Measurements from ENCODE around the gene KRTAP10-2.
"Not testable (repeated sequence)": the region's sequence is repeated elsewhere in the genome, so short reads cannot be mapped to it uniquely, and the experiment has no call there.

KRTAP10-2 gene

DNA sequence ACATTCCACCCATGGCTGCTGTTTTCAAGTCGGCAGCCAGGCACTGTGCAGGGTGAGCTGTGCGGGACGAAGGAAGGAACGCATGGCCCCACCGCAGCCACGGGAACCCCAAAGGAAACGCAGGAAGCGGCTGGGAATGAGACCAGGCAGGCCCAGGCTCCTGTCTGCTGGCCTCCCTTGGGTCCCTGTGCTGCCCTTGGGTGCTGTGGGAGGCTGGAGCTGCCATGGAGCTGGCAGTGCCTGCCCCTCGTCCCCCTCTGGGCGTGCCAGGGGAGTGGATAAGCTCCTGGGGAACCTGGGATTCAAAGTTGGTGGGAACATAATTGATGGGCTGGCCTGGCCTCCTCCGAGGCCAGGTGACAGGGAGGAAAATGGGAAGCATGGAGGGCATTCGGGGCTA, 17.0 kb upstream of the KRTAP10-2 start:
- DNase-seq, result no peak

DNA sequence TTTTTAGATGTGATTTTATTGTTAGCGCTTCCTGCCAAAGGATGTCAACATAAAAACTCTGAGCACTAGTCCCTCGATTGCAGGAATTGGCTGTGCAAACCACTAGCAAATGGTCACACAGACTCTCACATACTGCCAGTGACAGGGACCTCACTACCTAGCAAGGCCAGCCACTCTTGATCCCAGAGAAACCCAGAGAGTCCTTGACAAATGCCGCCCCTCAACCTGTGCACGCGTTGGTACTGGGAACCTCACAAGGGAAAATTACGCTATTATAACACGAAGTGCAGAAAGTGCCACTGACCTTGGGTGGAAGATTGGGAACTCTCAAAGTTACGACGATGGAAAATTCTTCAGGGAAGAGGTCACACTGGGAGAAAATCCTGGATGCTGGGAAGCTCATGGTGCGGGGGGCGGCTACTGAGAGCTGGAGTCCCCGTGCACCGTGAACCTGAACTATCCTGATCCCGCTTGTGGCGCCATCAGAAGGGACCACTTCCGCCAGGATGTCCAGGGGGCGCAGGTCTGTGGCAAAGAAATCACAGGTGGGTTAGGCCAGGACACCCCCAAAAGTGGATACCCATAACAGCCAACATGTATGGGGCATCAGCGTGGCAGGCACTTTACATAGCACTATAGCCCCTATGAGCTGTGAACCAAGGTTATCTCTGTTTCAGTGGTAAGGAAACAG, 16.3 kb upstream of the KRTAP10-2 start:
- no peak for DNase-seq

DNA sequence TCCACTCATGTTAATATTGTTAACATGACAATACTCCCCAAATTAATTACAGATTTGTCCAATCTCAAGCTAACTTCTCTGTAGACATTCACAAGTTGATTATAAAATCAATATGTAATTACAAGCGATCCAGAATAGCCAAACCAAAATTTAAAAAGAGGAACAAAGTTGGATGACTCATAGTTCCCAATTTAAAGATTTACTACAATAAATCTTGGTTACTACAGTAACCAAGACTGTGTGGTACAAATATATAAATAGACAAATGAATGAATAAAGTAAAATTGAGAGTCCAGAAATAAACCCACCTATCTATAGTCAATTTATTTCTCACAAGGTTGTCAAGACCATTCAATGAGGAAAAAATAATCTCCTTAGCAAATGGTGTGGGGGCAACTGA, 15.1 kb upstream of the KRTAP10-2 start:
- no peak for DNase-seq

DNA sequence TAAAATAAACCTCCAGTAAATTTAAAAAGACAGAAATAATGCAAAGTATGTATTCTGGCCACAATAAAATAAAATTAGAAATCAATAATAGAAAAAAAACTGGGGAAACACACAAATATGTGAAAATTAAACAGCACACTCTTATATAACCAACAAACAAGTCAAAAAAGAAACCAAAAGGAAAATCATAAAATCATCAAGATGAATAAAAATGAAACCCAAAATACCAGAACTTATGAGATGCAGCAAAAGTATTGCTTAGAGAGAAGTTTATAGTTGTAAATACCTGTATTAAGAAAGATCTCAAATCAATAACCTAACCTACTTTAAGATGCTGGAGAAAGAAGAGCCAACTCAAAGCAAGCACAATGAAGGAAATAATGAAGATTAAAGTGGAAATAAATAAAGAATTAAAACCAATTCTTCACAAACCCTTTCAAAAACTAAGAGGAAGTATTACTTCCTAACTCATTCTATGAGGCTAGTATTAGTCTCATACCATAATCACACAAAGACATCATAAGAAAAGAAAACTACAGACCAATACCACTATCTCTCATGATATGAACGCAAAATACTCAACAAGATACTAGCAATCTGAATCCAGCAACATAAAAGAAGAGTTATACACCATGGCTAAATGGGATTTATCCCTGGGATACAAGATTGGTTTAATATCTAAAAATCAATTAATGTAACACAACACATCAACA, 13.7 kb upstream of the KRTAP10-2 start:
- no peak for DNase-seq

DNA sequence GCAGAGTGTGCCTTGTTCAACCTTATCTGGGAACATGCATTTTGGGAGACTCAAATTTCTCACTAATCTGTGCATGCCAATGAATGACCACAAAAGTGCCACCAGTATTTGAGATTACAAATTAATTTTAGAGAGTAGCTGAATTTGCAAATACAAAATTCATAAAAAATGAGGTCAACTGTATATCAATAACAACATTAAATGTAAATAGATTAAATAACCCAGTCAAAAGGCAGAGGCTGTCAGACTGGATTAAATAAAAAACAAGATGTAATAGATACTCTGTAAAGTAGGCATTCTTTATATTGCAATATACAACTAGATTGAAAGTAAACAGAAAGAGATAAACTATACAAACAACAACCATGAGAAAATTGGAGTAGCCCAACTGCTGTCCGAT, 12.8 kb upstream of the KRTAP10-2 start:
- no peak for DNase-seq

DNA sequence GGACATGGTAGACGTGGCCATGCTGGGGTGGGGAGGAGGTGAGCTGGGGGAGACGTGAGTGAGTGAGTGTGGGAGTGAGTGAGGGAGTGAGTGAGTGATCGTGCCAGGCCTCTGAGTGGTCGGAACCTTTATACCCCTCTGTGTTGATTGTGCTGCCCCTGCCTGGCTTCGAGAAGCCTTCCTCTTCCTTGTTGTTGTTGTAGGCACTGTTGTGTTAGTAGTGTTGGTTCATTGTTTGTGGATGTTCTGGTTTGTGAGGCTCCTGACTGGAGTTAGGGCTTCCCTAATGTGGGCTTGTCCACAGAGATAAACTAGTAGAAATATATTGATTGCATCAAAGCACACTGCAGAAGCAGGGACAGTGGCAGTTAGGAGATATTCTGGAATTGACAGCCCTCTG, 7.4 kb upstream of the KRTAP10-2 start, which contains the start of gene KRTAP10-3:
KRTAP10-3 (minus strand) TSS at position 101 of the 400 bp plus-strand sequence; CDS start at position 21, 80 bp downstream.
- no peak for DNase-seq

DNA sequence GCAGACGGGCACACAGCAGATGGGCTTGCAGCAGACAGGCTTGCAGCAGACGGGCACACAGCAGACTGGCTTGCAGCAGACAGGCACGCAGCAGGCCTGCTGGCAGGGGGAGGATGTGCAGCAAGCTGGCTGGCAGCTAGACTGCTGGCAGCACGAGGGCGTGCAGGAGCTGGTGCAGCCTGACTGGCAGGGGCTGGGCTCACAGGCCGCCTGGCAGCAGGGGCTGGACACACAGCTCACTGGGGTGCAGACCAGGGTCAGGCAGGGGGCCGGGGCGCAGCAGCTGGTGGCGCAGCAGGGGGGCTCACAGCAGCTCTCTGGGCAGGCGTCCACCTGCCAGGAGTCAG, 7.0 kb upstream of the KRTAP10-2 start:
- not testable (repeated sequence) for DNase-seq

DNA sequence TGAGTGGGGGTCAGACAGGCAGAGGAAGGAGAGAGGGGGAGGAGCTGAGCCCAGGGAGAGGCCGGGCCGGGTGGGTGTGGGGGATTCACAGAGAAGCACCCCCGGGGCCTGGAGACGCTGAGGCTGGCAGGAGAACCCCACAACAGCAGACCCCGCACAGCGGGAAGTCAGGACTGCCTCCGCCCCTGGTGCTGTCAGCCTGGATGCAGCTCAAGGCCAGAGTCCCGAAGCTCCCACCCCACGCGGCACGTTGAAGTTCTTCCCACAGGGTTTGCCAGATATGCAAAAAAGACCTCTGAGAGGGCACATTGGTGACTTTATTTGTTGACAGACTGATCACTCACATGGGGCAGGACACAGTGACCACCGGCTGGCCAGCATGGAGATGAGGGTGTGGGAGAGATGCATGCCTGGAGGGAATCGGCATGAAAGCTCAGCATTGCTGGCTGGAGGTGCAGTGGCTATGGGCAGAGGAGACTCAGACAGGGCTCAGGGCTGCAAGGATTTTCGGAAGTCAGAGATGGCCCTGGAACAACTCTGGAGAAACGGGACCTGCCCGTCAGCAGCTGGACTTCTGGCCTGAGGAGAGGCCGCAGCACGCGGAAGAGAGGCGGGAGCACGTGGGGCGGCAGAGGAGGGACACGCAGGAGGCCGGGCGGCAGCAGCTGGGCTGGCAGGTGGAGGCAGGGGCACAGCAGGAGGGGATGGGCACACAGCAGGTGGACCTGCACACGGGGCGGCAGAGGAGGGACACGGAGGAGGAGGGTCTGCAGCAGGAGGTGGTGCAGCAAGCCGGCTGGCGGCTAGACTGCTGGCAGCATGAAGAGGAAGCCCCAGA, 6.4 kb upstream of the KRTAP10-2 start:
- DNase-seq, result no peak

DNA sequence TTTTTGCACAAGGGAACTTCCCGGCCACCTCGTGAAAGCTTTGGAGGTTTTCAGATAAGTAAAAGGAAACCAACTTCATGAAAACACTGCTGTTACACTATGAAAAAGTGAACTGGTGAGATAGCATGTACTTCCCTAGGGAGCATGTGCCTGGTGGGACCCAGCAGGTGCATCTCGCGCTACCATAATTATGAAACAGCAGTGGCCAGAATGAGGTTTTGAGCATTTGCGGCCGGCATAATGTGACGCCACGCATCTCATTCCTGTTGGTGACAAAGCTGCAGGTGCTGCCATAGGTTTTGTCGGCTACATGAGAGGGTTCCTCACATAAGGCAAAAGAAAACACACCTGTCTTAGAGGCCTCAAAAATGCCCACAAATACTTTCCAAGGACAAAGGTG, 5.6 kb upstream of the KRTAP10-2 start:
- no peak for DNase-seq

DNA sequence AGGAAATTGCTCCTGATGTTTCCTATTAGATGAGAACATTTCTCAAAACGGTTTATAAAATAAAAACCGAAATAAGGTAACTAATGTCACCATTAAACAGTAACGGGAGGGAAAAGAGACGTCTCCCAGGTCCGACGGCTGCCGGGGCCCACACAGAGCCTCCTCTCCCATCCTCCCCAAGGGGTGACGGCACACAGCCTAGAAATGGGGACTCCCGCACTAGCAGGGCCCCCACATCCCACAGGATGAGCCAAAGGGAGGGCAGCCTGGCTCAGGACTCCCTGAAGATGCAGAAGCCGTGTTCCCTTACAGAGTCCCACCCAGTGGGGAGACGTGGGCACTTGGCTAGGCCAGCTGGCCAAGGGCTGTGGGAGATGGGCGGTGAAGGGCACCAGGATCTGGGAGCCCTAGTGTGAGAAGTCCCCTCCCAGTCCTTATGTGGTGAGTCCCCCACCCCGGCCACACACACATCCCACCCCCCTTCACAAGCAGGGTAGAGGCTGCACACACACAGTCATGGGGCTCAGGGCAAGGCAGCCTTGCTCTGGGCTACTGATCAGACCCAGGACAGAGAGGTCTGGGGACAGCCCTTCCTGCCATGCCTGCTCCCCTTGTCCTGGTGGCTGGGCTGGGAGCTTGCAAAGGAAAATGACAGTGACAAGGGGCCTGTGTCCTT, 4.0 kb upstream of the KRTAP10-2 start:
- DNase-seq, result no peak

DNA sequence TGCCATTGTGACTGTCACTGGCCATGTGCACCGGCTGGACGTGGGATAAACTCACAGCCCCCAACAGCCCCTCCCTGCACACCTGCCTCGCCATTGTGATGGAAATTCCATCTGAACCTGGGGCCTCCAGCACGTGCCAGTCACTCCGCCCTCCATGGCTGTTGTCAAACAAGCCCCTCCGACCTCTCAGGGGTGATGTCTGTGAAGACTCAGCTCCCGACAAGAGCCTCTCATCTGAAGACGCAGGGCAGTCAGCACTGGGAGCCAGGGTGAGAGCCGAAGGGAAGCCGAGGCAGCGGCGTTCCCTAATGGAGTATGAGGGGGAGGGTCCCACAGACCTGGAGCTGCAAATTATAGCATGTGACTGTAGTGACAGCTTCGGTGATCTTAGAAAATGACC, 1.4 kb upstream of the KRTAP10-2 start:
- no peak for DNase-seq

DNA sequence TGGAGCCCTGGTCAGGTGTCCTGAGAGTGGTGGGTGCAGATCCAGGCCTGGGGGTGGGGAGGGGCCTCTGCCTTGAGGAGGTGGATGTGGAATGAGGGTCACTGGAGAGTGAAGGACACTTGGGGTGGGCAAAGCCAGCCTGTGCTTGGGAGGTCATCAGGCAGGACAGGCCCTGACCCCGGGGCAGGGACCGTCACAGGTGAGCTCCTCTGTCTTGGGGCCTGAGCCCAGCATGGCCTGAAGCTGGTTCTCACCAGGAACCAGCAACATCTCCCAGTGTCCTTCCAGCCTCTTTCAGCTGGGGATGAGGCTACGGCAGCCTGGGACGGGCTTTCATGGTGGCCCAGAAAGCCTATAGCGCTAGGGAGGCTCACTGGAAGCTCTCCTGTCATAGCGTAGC, 831 bp upstream of the KRTAP10-2 start:
- DNase-seq, result no peak

DNA sequence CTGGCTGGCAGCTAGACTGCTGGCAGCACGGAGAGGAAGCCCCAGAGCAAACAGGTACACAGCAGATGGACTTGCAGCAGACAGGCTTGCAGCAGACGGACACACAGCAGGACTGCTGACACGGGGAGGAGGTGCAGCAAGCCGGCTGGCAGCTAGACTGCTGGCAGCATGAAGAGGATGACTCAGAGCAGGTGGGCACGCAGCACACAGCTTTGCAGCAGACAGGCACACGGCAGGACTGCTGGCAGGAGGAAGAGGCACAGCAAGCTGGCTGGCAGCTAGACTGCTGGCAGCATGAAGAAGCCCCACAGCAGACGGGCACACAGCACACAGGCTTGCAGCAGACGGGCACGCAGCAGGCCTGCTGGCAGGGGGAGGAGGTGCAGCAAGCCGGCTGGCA, 498 bp downstream of the KRTAP10-2 start:
- DNase-seq, result no peak

DNA sequence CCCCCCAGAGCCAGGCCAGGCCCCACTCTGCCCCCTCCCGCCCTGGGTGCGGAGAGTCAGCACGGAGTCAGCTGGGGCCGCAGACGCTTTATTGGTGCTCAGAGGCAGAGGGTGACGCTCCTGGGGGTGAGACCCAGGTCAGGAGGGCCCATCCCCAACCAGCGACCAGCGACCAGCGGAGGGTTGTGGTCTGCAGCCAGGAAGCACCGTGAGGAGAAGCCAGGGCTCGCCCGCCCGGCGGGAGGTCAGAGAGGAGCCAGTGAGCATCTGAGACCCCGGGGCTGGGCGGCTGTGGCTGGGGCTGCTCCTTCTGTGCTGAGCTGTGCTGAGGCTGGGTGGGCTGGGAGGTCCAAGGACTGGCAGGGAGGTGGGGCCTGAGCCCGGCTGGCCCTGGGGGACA, 1.0 kb downstream of the KRTAP10-2 start:
- not testable (repeated sequence) for DNase-seq

DNA sequence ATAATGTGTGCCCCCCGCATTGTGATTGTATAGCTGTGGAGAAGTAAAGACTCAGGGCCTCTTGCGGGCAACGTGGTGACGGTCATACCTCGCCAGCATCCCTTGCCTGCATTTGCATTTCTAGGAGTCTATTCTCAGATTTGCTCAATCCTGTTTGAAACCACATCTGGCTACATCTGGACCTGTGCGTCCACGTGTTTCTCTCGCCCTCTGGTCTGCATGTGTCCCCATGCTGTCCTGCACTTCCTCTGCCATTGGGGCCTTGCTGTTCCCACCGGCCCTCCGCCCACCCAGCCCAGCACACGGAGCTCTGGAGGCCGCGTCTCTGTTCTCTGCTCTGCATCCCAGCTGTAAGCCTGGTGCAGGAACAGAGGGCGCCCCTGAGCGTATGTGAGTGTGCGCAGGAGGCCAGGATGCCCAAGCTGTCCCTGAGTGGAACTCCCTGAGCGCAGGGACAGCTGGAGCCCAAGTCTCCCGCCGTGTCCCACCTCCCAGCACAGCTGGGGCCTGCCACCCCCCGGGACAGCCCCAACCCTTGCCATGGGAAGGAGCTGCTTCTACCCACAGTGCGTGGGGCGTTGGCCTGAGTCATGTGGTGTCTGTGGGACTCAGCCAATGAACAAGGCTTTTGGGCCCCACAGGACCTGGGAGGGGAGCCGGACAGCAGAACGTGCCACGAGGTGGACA, 1.6 kb downstream of the KRTAP10-2 start:
- DNase-seq, result no peak

DNA sequence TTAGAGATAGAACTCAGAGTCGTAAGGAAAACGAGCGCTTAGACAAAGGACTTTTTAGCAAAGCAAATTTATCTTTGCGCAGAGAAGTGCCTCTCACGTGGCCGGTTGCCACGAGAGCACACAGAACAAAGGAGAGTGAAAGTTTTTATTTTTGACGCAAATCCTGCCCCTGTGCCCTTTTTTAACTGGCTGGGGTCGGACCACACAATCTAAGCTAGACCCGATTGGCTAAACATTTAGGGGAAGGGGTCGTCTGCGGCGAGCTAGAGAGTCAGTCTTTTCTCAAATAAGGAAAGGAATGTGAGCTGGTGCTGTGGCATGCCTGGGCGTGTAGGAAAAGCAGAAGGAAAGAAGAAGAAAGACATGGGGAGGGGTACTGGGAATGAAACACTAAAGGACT, 2.4 kb downstream of the KRTAP10-2 start:
- no peak for DNase-seq

DNA sequence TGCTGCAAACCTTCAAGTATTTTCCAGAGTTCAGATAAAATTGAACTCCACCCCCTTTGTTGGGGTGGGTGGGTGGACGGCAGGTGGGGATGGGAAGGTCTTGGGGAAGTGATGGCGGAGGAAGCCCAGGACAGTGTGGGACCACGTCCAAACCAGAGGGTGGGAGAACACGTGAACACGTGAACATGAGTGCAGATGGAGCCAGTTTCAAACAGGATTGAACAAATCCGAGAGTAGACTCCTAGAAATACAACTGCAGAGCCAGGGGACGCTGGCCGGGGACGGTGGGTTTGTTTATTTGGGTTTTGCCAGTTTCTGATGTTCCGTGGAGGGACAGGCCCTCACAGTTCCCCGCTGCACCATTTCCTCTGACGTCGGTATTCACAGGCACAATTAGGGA, 2.9 kb downstream of the KRTAP10-2 start:
- no peak for DNase-seq

DNA sequence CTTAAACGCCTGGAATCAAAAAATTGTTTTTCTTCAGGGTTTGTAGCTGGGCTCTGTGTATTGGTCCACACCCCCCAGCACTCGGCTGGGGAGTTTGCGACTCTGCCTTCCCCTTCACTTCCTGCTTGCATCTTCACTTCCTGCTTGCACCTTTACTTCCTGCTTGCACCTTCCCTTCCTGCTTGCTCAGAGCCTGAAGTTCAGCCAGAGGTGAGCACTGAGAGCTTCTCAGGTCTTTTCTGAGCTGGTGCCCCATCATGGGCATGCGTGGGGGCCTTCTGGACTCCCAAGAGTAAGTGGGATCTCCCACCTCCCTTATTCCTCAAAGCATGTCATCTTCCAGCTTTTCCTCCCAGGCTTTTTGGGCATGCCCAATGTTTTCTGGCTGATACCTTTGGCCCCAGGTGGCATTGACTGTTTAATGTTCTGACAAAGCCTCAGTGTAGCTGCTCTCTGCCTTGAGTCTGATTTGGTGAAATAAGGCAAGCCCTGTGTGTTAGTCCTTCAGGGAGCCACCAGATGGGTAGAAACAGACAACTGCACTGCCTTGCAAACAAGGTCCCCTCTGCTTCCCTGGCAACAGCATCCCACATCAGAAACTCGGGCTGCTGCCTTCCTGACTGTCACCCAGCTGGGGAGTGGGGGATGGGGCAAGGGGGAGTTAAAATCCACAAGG, 3.5 kb downstream of the KRTAP10-2 start:
- no peak for DNase-seq

DNA sequence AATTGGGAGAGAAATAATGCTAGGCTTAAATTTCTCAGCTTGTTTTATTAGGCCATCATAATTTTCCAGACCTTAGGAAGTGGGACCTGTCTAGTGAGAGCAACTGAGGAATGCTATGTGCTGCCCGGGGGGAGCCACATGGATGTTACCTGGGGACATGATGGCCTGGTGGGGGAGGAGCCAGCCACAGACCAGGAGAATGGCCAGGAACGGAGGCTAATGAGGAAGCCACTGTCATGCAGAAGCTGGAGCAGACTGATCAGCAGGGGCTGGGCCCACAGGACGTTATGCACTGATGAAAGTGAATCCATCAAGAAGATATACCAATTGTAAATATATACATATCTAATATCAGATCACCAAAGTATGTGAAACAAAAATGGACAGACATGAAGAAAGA, 6.7 kb downstream of the KRTAP10-2 start:
- DNase-seq, result no peak

DNA sequence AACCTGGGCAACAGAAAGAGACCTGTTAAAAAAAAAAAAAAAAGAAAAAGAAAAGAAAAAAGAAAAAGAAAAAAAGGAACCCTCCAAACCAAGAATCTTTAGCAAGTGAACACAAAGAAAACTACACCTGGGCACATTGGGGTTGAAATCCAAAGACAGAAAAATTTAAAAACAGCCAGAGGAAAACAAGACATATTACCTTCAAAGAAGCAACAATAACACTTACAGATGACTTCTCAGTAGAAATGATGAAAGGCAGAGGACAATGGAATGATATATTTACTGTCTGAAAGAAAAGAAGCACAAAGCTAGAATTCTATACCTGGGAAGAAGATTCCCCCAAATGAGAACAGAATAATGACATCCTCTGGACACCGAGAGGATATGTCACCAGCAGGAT, 8.6 kb downstream of the KRTAP10-2 start:
- DNase-seq, result no peak
